GM04504 (cell line): ENCODE measurements around the gene GRK3.
"Not testable (repeated sequence)": the region's sequence is repeated elsewhere in the genome, so short reads cannot be mapped to it uniquely, and the experiment has no call there.

Experiments
- DNase-seq: peaks from one replicate; pipeline ENCODE4 v3.0.0-alpha.2; 2012; ENCODE audit warnings: low read depth

Gene GRK3

GRCh38 chr22:25551396-25551795 is 13.1 kb upstream of the GRK3 start:
- no peak for DNase-seq

- not testable (repeated sequence) for DNase-seq
Measured at GRCh38 chr22:25552405-25552804, 12.1 kb upstream of the GRK3 start.

- no peak for DNase-seq
Measured at GRCh38 chr22:25553131-25553530, 11.3 kb upstream of the GRK3 start.

GRCh38 chr22:25554238-25554671 is 10.2 kb upstream of the GRK3 start:
- no peak for DNase-seq

- DNase-seq, result no peak
Measured at GRCh38 chr22:25554689-25555088, 9.8 kb upstream of the GRK3 start.

DNA sequence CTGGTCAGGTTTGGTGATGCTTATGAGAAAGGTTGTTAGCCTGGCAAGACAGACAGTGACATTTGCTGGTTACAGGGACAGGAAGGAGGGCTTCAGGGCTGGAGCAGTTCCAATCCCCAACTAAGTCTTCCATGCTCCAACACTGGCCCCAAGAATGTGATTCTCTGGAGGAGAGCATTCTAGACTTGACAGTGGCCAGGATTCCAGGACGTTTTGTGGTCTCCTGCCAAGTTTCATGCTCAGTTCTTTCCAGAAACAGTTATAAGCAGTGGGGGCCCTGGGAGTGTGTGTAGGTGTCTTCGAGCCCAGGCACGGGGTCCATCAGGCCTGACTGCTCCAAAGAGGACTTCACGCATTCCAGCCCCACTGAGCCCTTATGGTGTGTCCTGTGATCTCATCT is 8.9 kb upstream of the GRK3 start:
- no peak for DNase-seq

GRCh38 chr22:25557218-25557617 is 7.3 kb upstream of the GRK3 start:
- no peak for DNase-seq

DNA sequence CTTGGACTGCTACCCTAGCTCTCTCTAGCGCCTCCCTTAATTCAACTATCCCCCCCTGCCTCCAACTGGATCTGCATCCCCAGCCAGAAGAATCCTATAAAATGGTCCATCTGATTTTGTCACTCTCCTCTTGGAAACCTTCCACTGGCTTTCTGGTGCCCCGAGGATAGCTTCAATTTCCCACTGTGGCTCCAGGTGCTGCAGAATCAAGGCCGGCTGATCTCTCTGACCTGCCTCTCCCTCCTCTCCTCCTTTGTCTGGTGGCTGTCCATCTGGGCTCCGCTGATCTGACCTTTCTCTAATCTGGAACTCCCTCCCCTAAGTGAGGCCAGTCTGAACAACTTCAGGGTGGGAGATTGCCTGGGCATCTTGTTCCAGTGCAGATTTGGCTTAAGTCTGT is 6.1 kb upstream of the GRK3 start:
- DNase-seq, result no peak

GRCh38 chr22:25559910-25560309 is 4.6 kb upstream of the GRK3 start:
- not testable (repeated sequence) for DNase-seq

- not testable (repeated sequence) for DNase-seq
Measured at GRCh38 chr22:25561182-25561581, 3.3 kb upstream of the GRK3 start.

- not testable (repeated sequence) for DNase-seq
Measured at GRCh38 chr22:25561927-25562326, 2.5 kb upstream of the GRK3 start.

GRCh38 chr22:25562966-25563760 is 1.3 kb upstream of the GRK3 start:
- not testable (repeated sequence) for DNase-seq

GRCh38 chr22:25563761-25564319 is 635 bp upstream of the GRK3 start:
- no peak for DNase-seq

- DNase-seq, result no peak
Measured at GRCh38 chr22:25564979-25565677, 653 bp downstream of the GRK3 start.

DNA sequence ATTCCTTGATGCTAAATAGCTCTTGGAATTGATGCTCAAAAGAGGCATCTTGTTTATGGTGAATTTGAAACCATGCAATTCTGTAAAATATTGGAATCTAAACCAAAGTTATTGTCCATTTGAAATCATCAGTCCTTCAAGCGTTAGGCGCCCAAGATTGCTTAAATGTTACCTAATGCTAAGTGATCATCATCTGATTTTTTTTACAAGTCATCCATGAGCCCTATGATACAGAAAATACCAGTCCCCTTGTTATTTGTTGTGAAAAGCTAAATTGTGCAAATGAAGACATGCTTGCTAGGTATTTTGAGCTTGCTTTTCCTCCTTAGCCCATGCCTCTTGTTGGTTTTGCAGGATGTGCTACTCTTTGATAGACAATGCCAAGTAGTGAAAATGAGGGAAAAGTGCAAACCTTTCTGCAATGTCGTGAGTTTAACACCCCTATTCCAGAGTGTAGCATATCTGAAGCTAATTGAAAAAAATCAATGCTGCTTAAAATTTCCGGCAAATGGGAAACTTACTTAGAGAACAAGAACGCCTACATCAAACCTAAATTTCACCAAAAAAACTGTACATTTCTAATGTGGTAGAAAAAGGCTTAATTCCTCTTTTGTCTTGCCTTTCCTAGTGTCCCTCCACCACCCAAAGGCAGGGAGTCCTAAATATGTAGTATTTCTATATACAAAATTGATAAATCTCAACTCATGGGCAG is 1.9 kb downstream of the GRK3 start:
- no peak for DNase-seq

- no peak for DNase-seq
Measured at GRCh38 chr22:25566898-25567235, 2.4 kb downstream of the GRK3 start.

- DNase-seq, result no peak
Measured at GRCh38 chr22:25567251-25567675, 2.8 kb downstream of the GRK3 start.

- not testable (repeated sequence) for DNase-seq
Measured at GRCh38 chr22:25568066-25568465, 3.6 kb downstream of the GRK3 start.

- DNase-seq, result no peak
Measured at GRCh38 chr22:25569361-25569760, 4.9 kb downstream of the GRK3 start.

DNA sequence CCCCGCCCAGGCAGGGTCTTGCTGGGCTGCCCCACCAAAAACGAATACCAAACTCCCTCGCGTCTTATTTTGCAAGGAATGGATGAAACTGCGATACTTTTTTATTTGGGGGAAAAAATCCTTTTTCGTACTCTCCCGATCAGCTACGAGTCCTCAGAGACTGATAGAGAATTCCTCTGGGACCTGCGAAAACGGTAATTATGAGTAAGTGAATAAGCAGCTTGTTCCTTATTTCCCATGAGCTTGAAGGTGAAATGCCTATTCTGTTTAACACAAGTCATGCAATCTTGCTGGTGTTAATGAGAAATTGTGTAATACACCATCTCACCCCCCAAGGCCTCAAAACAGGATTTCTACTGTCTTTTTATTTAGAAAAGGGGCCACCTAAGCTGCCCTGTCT is 5.5 kb downstream of the GRK3 start:
- no peak for DNase-seq

GRCh38 chr22:25570486-25570885 is 6.0 kb downstream of the GRK3 start:
- DNase-seq, result no peak

DNA sequence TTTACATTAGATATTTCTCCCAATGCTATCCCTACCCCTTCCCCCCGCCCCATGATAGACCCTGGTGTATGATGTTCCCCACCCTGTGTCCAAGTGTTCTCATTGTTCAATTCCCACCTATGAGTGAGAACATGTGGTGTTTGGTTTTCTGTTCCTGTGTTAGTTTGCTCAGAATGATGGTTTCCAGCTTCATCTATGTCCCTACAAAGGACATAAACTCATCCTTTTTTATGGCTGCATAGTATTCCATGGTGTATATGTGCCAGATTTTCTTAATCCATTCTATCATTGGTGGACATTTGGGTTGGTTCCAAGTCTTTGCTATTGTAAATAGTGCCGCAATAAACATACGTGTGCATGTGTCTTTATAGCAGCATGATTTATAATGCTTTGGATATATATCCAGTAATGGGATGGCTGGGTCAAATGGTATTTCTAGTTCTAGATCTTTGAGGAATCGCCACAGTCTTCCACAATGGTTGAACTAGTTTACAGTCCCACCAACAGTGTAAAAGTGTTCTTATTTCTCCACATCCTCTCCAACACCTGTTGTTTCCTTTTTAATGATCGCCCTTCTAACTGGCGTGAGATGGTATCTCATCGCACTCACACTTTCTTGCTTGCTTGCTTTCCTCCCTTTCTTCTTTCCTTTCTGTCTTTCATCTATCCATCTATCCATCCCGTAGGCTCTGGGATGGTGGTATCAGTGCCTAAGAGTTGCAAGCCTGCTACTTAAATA is 7.7 kb downstream of the GRK3 start:
- DNase-seq, result not testable (repeated sequence)
